ENCODE data around the gene VANGL2.

- no peak for TF ChIP-seq CTCF (conservative IDR thresholded peaks at IDR 0.05)
- TF ChIP-seq ZFX (IDR thresholded peaks at IDR 0.05), result no peak
Measured at GRCh38 chr1:160423966-160424365, 23.6 kb downstream of the VANGL2 start.

Data from C4-2B (cell line).